GM12892 (cell line): ENCODE measurements around the gene TIE1.

Experiments
- POLR2A ChIP-seq: IDR thresholded peaks from 2 replicates; pipeline ENCODE4 v1.6.1; 2011; ENCODE audit warnings: low read depth, low read length, control low read depth
- TAF1 ChIP-seq: IDR thresholded peaks from 2 replicates; pipeline ENCODE4 v1.6.1; 2011; ENCODE audit warnings: low read depth, mild to moderate bottlenecking, control low read depth, low read length, borderline replicate concordance

DNA sequence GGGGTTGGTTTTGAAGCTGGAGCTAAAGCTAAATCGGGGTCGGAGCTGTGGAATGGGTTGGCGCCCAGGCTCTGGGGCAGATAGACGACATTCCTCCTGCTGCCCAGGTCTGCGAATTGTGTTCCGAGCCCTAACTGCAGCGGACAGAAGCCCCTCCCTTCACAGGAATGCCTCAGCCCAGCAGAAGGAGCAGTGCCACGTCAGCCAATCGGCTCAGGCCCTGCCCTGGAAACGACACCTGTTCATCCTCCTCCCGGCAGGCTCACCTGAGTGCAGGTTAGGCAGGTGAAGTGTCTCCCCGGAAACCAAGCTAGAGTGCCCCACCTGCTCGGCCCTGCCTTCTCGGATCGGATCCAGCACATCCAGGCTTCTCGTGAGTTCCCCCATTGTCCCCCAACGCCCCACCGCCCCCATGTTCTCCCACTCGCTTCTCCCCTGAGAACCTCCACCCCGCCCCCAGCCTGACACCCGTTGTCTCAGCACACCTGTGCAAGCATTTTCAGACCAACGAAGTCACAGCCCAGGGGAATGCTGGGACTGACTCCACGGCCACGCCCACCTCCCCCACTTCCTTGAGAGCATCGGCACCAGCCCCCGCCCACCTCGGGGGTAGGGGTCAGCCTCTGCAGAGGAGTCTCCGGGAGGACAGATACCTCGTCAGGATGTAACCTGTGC lies 30.2 kb upstream of the TIE1 start:
- TF ChIP-seq POLR2A (no peak), TAF1 (no peak)
